ENCODE data around the gene SLC9A5. TPM values are rescaled to one million over a fixed set of nuclear protein-coding genes. Genes with fewer than 3 reads are reported as not detected.

The SLC9A5 gene
- total RNA-seq, 2 experiments from 2014 or later: 2.7 to 4.2 TPM

GRCh38 chr16:67243481-67243880 is 5.3 kb upstream of the SLC9A5 start:
- ChIA-PET CTCF (ENCODE audit: unreplicated experiment) (interaction anchor here (0.7 kb wide), 1 partner anchor 21 kb away, joined by 3 read pairs; no protein-coding TSS in a partner anchor), POLR2A (interaction anchor here (1.0 to 2.5 kb wide), 2 partner anchors 15 to 25 kb away, joined by 3 to 8 read pairs; no protein-coding TSS in a partner anchor)
- Histone ChIP-seq H3K27ac (ENCODE audit: low read depth, low read length, poor library complexity, severe bottlenecking) (peak overlapping the region; percentile 70), H3K79me2 (ENCODE audit: insufficient read depth, low read depth, low read length) (no peaks in the 10 kb centered on the region; the same call in 1 of the 2 replicates), H4K20me1 (ENCODE audit: insufficient read depth, low read length) (no peaks in the 10 kb centered on the region), H3K9me2 (ENCODE audit: insufficient read depth, low read length) (no peaks in the 10 kb centered on the region), H3K4me2 (ENCODE audit: low read length) (peak overlapping the region; percentile 94), H3K36me3 (ENCODE audit: insufficient read depth, low read length) (no peaks in the 10 kb centered on the region), H3K9me3 (ENCODE audit: low read length) (no peaks in the 10 kb centered on the region), H3K4me1 (ENCODE audit: insufficient read depth, low read length, poor library complexity, severe bottlenecking) (peaks cover 59% of the 10 kb centered on the region), H3K4me3 (ENCODE audit: low read depth, low read length, poor library complexity, severe bottlenecking) (peak overlapping the region; percentile 86), H2AFZ (ENCODE audit: low read length) (no peak overlapping the region)
- DNase-seq (ENCODE audit: low spot score): no peak
- BruUV-seq (replicated peaks): no TSS peak
- intact Hi-C loops (cut with micrococcal nuclease; ENCODE audit: unreplicated experiment): no loop called here
- TF ChIP-seq EZH2phosphoT487 (IDR thresholded peaks at IDR 0.05; ENCODE audit: borderline replicate concordance, low read depth, low read length) (no peak), CTCF (conservative IDR thresholded peaks at IDR 0.05; ENCODE audit: low read length) (no peak)

- no peak overlapping the region for H2AFZ ChIP-seq (ENCODE audit: low read length)
- intact Hi-C loops (cut with micrococcal nuclease; ENCODE audit: unreplicated experiment): no loop called here
- peak overlapping the region; percentile 94 for H3K4me2 ChIP-seq (ENCODE audit: low read length)
- DNase-seq (ENCODE audit: low spot score): peak; percentile 91
- H4K20me1 ChIP-seq (ENCODE audit: insufficient read depth, low read length): no peaks in the 10 kb centered on the region
- H3K79me2 ChIP-seq (ENCODE audit: insufficient read depth, low read depth, low read length): no peaks in the 10 kb centered on the region; the same call in 1 of the 2 replicates
- CTCF ChIA-PET (ENCODE audit: unreplicated experiment): interaction anchor here (0.5 to 1.4 kb wide), 2 partner anchors 18 to 79 kb away, joined by 3 to 4 read pairs; partner anchors contain the start of gene TMEM208
- POLR2A ChIA-PET: interaction anchor here (0.5 to 2.5 kb wide), 15 partner anchors 8 to 759 kb away, joined by 3 to 11 read pairs (median 3); partner anchors contain the start of genes E2F4, FBXL8, TMEM208 and TRADD
- peak overlapping the region; percentile 70 for H3K27ac ChIP-seq (ENCODE audit: low read depth, low read length, poor library complexity, severe bottlenecking)
- no peaks in the 10 kb centered on the region for H3K9me3 ChIP-seq (ENCODE audit: low read length)
- peaks cover 61% of the 10 kb centered on the region for H3K4me1 ChIP-seq (ENCODE audit: insufficient read depth, low read length, poor library complexity, severe bottlenecking)
- no peaks in the 10 kb centered on the region for H3K9me2 ChIP-seq (ENCODE audit: insufficient read depth, low read length)
- no peak for TF ChIP-seq EZH2phosphoT487 (IDR thresholded peaks at IDR 0.05; ENCODE audit: borderline replicate concordance, low read depth, low read length)
- no peak for TF ChIP-seq CTCF (conservative IDR thresholded peaks at IDR 0.05; ENCODE audit: low read length)
- no TSS peak for BruUV-seq (replicated peaks)
- no peaks in the 10 kb centered on the region for H3K36me3 ChIP-seq (ENCODE audit: insufficient read depth, low read length)
- H3K4me3 ChIP-seq (ENCODE audit: low read depth, low read length, poor library complexity, severe bottlenecking): peak overlapping the region; percentile 86
Observed at GRCh38 chr16:67244387-67245185, 4.2 kb upstream of the SLC9A5 start.

Data from OCI-LY7 (cell line).